Activated T-helper 9 cell treated with anti-CD3 and anti-CD28 coated beads, Interleukin-2, amount 50 U/mL, for 16 hours (primary cell): ENCODE data around the gene UMODL1.

ENCODE experiments used
- DNase-seq: peaks from one replicate; pipeline ENCODE4 v3.0.0-alpha.2; 2020; ENCODE audit warnings: low read depth

The UMODL1 gene

GRCh38 chr21:42080788-42081083 lies 9.6 kb downstream of the UMODL1 start:
- no peak for DNase-seq

GRCh38 chr21:42081138-42081537 lies 10.0 kb downstream of the UMODL1 start:
- no peak for DNase-seq

GRCh38 chr21:42081931-42082381 lies 10.8 kb downstream of the UMODL1 start:
- no peak for DNase-seq

- no peak for DNase-seq
Measured at GRCh38 chr21:42082501-42083360, 11.6 kb downstream of the UMODL1 start.

GRCh38 chr21:42083361-42083690 lies 12.2 kb downstream of the UMODL1 start:
- DNase-seq = no peak

- no peak for DNase-seq
Measured at GRCh38 chr21:42084079-42084478, 13.0 kb downstream of the UMODL1 start.

- DNase-seq = no peak
Measured at GRCh38 chr21:42085246-42086077, 14.3 kb downstream of the UMODL1 start.

GRCh38 chr21:42086969-42087368 lies 15.9 kb downstream of the UMODL1 start:
- DNase-seq = no peak

GRCh38 chr21:42088148-42088547 lies 17.0 kb downstream of the UMODL1 start:
- no peak for DNase-seq

- no peak for DNase-seq
Measured at GRCh38 chr21:42088658-42089057, 17.5 kb downstream of the UMODL1 start.

GRCh38 chr21:42089093-42089631 lies 18.0 kb downstream of the UMODL1 start:
- no peak for DNase-seq

- no peak for DNase-seq
Measured at GRCh38 chr21:42089665-42090310, 18.7 kb downstream of the UMODL1 start.

- no peak for DNase-seq
Measured at GRCh38 chr21:42091899-42092508, 20.9 kb downstream of the UMODL1 start.

GRCh38 chr21:42092771-42093170 lies 21.7 kb downstream of the UMODL1 start:
- no peak for DNase-seq

- no peak for DNase-seq
Measured at GRCh38 chr21:42093186-42093585, 22.1 kb downstream of the UMODL1 start.

GRCh38 chr21:42093991-42094421 lies 22.9 kb downstream of the UMODL1 start:
- no peak for DNase-seq

GRCh38 chr21:42094811-42095210 lies 23.7 kb downstream of the UMODL1 start:
- no peak for DNase-seq

GRCh38 chr21:42095581-42095980 lies 24.5 kb downstream of the UMODL1 start:
- no peak for DNase-seq

GRCh38 chr21:42096566-42096965 lies 25.4 kb downstream of the UMODL1 start:
- no peak for DNase-seq

GRCh38 chr21:42097274-42097673 lies 26.2 kb downstream of the UMODL1 start:
- no peak for DNase-seq

GRCh38 chr21:42097860-42098454 lies 26.8 kb downstream of the UMODL1 start:
- no peak for DNase-seq
